OCI-LY3 (cell line): Measurements from ENCODE around the gene PRKAR1B.

Source experiments
- CTCF ChIP-seq: fragments of 200-600, 300-600 bp; sonication (generic); IDR thresholded peaks from 2 replicates; pipeline ENCODE4 v1.5.1; 2014; ENCODE audit warnings: antibody characterized with exemption, low read length, low read depth
- EZH2phosphoT487 ChIP-seq: fragments of 200-600 bp; shearing (Covaris generic); IDR thresholded peaks from 2 replicates; pipeline ENCODE4 v1.6.1; 2018; ENCODE audit warnings: antibody characterized with exemption, mixed run types, low read depth

GRCh38 chr7:506921-507622 is 220.0 kb downstream of the PRKAR1B start:
- no peak for TF ChIP-seq CTCF
- TF ChIP-seq EZH2phosphoT487, result no peak
